Astrocyte (in vitro differentiated cells and primary cell): ENCODE results near the gene RMDN3. TPM values are rescaled to one million over a fixed set of nuclear protein-coding genes. Genes with fewer than 3 reads are reported as not detected.

ENCODE experiments used
- DNase-seq: peaks from one replicate; pipeline ENCODE4 v3.0.0-alpha.2; 2010; ENCODE audit warnings: low read depth
- FAIRE-seq: peaks from 2 replicates; lab custom pipeline; 2011; peaks lifted over from hg19 to GRCh38; lab: Jason Lieb, UNC
- H2AFZ ChIP-seq: 2 replicates; pipeline ENCODE4 v1.6.0; 2012; ENCODE audit warnings: low read depth, low read length, inconsistent platforms
- H3K27ac ChIP-seq: 2 replicates; pipeline ENCODE4 v1.5.1; 2011; ENCODE audit warnings: low read depth, low read length, inconsistent platforms
- H3K27me3 ChIP-seq: 2 replicates; pipeline ENCODE4 v1.6.0; 2011; ENCODE audit warnings: low read length, inconsistent platforms; ENCODE audit not compliant: insufficient read depth
- H3K36me3 ChIP-seq: 2 replicates; pipeline ENCODE4 v1.5.1; 2011; ENCODE audit warnings: low read length, inconsistent platforms; ENCODE audit not compliant: insufficient read depth
- H3K4me1 ChIP-seq: 2 replicates; pipeline ENCODE4 v1.5.1; 2011; ENCODE audit warnings: low read length, inconsistent platforms; ENCODE audit not compliant: insufficient read depth
- H3K4me2 ChIP-seq: 2 replicates; pipeline ENCODE4 v1.6.0; 2012; ENCODE audit warnings: low read length, inconsistent platforms
- H3K4me3 ChIP-seq: 2 replicates; pipeline ENCODE4 v1.5.1; 2011; ENCODE audit warnings: low read depth, mild to moderate bottlenecking, low read length, inconsistent platforms; ENCODE audit not compliant: insufficient read depth
- H3K79me2 ChIP-seq: 2 replicates; pipeline ENCODE4 v1.6.0; 2012; ENCODE audit warnings: mild to moderate bottlenecking, low read length, inconsistent platforms; ENCODE audit not compliant: insufficient read depth
- H3K9ac ChIP-seq: 2 replicates; pipeline ENCODE4 v1.6.0; 2012; ENCODE audit warnings: mild to moderate bottlenecking, low read length, inconsistent platforms
- H3K9me3 ChIP-seq: 2 replicates; pipeline ENCODE4 v1.5.1; 2012; ENCODE audit warnings: low read depth, mild to moderate bottlenecking, low read length, inconsistent platforms; ENCODE audit not compliant: insufficient read depth
- H4K20me1 ChIP-seq: 2 replicates; pipeline ENCODE4 v1.6.0; 2012; ENCODE audit warnings: low read length, inconsistent platforms; ENCODE audit not compliant: insufficient read depth
- H3K27ac Mint-ChIP-seq: one replicate; pipeline ENCODE4 v1.8.0; 2021; ENCODE audit warnings: mild to moderate bottlenecking, mixed read lengths; ENCODE audit not compliant: unreplicated experiment
- H3K27me3 Mint-ChIP-seq: one replicate; pipeline ENCODE4 v1.8.0; 2021; ENCODE audit warnings: low read depth, mixed read lengths; ENCODE audit not compliant: unreplicated experiment
- H3K36me3 Mint-ChIP-seq: one replicate; pipeline ENCODE4 v1.8.0; 2021; ENCODE audit warnings: low read depth, mixed read lengths; ENCODE audit not compliant: unreplicated experiment
- H3K4me1 Mint-ChIP-seq: one replicate; pipeline ENCODE4 v1.8.0; 2021; ENCODE audit warnings: low read depth, mixed read lengths; ENCODE audit not compliant: unreplicated experiment
- H3K4me3 Mint-ChIP-seq: one replicate; pipeline ENCODE4 v1.8.0; 2021; ENCODE audit warnings: mild to moderate bottlenecking, moderate library complexity, mixed read lengths; ENCODE audit not compliant: unreplicated experiment
- H3K9me3 Mint-ChIP-seq: one replicate; pipeline ENCODE4 v1.8.0; 2021; ENCODE audit warnings: mild to moderate bottlenecking, mixed read lengths; ENCODE audit not compliant: unreplicated experiment
- EZH2 ChIP-seq: IDR thresholded peaks from 2 replicates; pipeline ENCODE4 v1.6.1; 2012; ENCODE audit warnings: mild to moderate bottlenecking, low read length, inconsistent platforms; ENCODE audit not compliant: insufficient read depth
- total RNA-seq: library from RNA; stranded (reverse); gene quantifications from 2 replicates; pipeline ENCODE4 v1.2.1, GENCODE V29; 2021
- TF ChIP-seq, protein P1 (sequence below): IDR thresholded peaks from 2 replicates; pipeline ENCODE4 v1.5.1; 2011; ENCODE audit warnings: low read depth, mild to moderate bottlenecking, inconsistent platforms, low read length, moderate library complexity; ENCODE audit not compliant: insufficient read depth

RMDN3 gene
- total RNA-seq, 1 donor from 2014 or later = 32.0 TPM

DNA sequence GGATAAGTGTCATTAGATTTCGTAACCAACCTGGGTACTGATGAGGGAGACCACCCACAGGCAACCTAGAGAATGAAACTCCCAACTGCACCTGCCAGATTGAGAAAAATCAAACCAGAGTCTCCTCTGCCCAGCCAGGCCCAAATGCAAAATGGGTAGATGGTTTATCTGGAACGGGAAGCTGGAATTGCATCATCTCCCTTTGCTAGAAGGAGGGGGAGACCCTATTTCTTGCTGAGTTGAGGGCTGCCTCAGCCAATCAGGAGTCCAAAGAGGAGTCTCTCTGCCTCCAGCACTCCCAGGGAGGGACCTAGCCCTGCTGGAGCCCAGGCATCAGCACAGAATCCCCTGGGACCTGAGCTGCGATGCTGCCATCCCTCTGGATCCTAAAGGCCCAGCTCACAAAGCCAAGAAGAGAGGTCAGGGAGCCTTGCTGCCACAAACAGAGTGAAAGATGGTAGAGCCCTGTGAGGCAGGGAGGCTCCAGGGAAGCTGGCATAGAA lies 8.1 kb downstream of the RMDN3 start:
- Mint-ChIP-seq H3K9me3 (no peaks in the 10 kb centered on the region), H3K27me3 (no peaks in the 10 kb centered on the region), H3K4me1 (peaks cover 16% of the 10 kb centered on the region), H3K36me3 (peaks cover 7% of the 10 kb centered on the region), H3K27ac (no peak overlapping the region), H3K4me3 (no peak overlapping the region)
- H3K27me3 ChIP-seq = no peaks in the 10 kb centered on the region
- H3K9ac ChIP-seq = no peak overlapping the region
- H2AFZ ChIP-seq = no peak overlapping the region
- H4K20me1 ChIP-seq = peaks cover 43% of the 10 kb centered on the region
- H3K27ac ChIP-seq = no peak overlapping the region
- H3K36me3 ChIP-seq = peaks cover 19% of the 10 kb centered on the region
- FAIRE-seq (no peak), DNase-seq (no peak)
- peaks cover 10% of the 10 kb centered on the region for H3K4me1 ChIP-seq
- H3K79me2 ChIP-seq = peaks cover 15% of the 10 kb centered on the region
- H3K9me3 ChIP-seq = no peaks in the 10 kb centered on the region
- H3K4me3 ChIP-seq = no peak overlapping the region
- H3K4me2 ChIP-seq = no peak overlapping the region
- no peak for TF ChIP-seq EZH2
- TF ChIP-seq, protein P1, sequence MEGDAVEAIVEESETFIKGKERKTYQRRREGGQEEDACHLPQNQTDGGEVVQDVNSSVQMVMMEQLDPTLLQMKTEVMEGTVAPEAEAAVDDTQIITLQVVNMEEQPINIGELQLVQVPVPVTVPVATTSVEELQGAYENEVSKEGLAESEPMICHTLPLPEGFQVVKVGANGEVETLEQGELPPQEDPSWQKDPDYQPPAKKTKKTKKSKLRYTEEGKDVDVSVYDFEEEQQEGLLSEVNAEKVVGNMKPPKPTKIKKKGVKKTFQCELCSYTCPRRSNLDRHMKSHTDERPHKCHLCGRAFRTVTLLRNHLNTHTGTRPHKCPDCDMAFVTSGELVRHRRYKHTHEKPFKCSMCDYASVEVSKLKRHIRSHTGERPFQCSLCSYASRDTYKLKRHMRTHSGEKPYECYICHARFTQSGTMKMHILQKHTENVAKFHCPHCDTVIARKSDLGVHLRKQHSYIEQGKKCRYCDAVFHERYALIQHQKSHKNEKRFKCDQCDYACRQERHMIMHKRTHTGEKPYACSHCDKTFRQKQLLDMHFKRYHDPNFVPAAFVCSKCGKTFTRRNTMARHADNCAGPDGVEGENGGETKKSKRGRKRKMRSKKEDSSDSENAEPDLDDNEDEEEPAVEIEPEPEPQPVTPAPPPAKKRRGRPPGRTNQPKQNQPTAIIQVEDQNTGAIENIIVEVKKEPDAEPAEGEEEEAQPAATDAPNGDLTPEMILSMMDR = no peak

GRCh38 chr15:40744815-40745152 lies 10.3 kb downstream of the RMDN3 start:
- H4K20me1 ChIP-seq = peaks cover 38% of the 10 kb centered on the region
- Mint-ChIP-seq H3K4me1 (peaks cover 16% of the 10 kb centered on the region), H3K27me3 (no peaks in the 10 kb centered on the region), H3K27ac (peak overlapping the region; percentile 14), H3K36me3 (peaks cover 12% of the 10 kb centered on the region), H3K9me3 (no peaks in the 10 kb centered on the region), H3K4me3 (no peak overlapping the region)
- no peaks in the 10 kb centered on the region for H3K79me2 ChIP-seq
- peak overlapping the region; percentile 13 for H3K27ac ChIP-seq
- no peaks in the 10 kb centered on the region for H3K27me3 ChIP-seq
- no peaks in the 10 kb centered on the region for H3K9me3 ChIP-seq
- H3K4me3 ChIP-seq = no peak overlapping the region
- peaks cover 10% of the 10 kb centered on the region for H3K4me1 ChIP-seq
- no peak overlapping the region for H2AFZ ChIP-seq
- DNase-seq (no peak), FAIRE-seq (no peak)
- no peak overlapping the region for H3K4me2 ChIP-seq
- no peak for TF ChIP-seq EZH2
- TF ChIP-seq, protein P1 = no peak
- no peak overlapping the region for H3K9ac ChIP-seq
- peaks cover 28% of the 10 kb centered on the region for H3K36me3 ChIP-seq
